HCT116 (cell line): ENCODE results near the gene FAM227B.

Experiments
- EZH2 ChIP-seq: fragments of 200-600 bp; sonication (generic); IDR thresholded peaks from 2 replicates; pipeline ENCODE4 v1.6.1; 2017; ENCODE audit warnings: antibody characterized with exemption, mixed run types
- POLR2A ChIP-seq: IDR thresholded peaks from 2 replicates; pipeline ENCODE4 v1.7.0; 2011; ENCODE audit warnings: borderline replicate concordance; ENCODE audit not compliant: insufficient read depth, insufficient read length; ENCODE audit errors: extremely low read depth
- TF ChIP-seq, protein P1 (sequence below), 3 experiments: fragments of 200-600 bp in 1 of 3; sonication (generic) in 1 of 3; IDR thresholded peaks in 2 of 3; conservative IDR thresholded peaks in 1 of 3; 2 replicates each; pipeline ENCODE4 v1.5.1; 2012 to 2017; ENCODE audit warnings: low read depth in 2 of 3, low read length in 2 of 3, antibody characterized with exemption in 1 of 3, borderline replicate concordance in 1 of 3, control low read depth in 1 of 3, mild to moderate bottlenecking in 1 of 3, mixed read lengths in 1 of 3, mixed run types in 1 of 3, moderate library complexity in 1 of 3; ENCODE audit not compliant: insufficient read depth in 1 of 3

DNA sequence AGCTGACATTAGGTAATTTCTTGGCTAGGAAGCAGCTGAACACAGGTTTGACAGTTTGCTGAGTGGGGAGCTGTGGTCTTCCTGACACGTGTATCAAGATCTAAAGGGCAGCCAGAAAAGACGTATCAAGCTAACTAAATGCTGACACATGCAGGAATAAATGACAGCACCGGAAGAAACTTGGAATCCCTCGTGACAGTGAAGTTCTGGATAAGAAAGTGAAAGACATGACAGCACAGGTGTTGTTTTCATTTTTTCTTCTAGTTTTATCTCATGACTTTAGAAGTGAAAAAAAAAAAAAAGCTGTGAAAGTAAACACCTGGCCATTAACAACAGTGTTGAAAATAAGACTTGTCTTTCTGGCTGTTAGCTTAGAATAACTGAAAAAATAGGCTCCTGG lies 148.9 kb downstream of the FAM227B start:
- TF ChIP-seq EZH2 (no peak), POLR2A (no peak)
- TF ChIP-seq, protein P1, sequence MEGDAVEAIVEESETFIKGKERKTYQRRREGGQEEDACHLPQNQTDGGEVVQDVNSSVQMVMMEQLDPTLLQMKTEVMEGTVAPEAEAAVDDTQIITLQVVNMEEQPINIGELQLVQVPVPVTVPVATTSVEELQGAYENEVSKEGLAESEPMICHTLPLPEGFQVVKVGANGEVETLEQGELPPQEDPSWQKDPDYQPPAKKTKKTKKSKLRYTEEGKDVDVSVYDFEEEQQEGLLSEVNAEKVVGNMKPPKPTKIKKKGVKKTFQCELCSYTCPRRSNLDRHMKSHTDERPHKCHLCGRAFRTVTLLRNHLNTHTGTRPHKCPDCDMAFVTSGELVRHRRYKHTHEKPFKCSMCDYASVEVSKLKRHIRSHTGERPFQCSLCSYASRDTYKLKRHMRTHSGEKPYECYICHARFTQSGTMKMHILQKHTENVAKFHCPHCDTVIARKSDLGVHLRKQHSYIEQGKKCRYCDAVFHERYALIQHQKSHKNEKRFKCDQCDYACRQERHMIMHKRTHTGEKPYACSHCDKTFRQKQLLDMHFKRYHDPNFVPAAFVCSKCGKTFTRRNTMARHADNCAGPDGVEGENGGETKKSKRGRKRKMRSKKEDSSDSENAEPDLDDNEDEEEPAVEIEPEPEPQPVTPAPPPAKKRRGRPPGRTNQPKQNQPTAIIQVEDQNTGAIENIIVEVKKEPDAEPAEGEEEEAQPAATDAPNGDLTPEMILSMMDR (IDR thresholded peaks at IDR 0.05 in 2 of 3, conservative IDR thresholded peaks at IDR 0.05 in 1 of 3; ENCODE audit: borderline replicate concordance in 1 of 3, insufficient read depth in 1 of 3, low read depth in 2 of 3, low read length in 2 of 3): no peak
